ENCODE measurements around the gene ZBTB16. TPM values are rescaled to one million over a fixed set of nuclear protein-coding genes. Genes with fewer than 3 reads are reported as not detected.

ZBTB16 gene
- total and polyA plus RNA-seq, 2 of the 13 experiments (the other 11 are each of a cell fraction or from before 2014, with no cell fraction given), result not detected

GRCh38 chr11:114148013-114148382, 88.5 kb downstream of the ZBTB16 start (continued):
- TF ChIP-seq, protein P1, sequence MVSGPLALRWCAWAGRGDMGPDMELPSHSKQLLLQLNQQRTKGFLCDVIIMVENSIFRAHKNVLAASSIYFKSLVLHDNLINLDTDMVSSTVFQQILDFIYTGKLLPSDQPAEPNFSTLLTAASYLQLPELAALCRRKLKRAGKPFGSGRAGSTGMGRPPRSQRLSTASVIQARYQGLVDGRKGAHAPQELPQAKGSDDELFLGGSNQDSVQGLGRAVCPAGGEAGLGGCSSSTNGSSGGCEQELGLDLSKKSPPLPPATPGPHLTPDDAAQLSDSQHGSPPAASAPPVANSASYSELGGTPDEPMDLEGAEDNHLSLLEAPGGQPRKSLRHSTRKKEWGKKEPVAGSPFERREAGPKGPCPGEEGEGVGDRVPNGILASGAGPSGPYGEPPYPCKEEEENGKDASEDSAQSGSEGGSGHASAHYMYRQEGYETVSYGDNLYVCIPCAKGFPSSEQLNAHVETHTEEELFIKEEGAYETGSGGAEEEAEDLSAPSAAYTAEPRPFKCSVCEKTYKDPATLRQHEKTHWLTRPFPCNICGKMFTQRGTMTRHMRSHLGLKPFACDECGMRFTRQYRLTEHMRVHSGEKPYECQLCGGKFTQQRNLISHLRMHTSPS (CRISPR knock-in tag; IDR thresholded peaks at IDR 0.05; ENCODE audit: low read depth), result no peak
- TF ChIP-seq, protein P2, sequence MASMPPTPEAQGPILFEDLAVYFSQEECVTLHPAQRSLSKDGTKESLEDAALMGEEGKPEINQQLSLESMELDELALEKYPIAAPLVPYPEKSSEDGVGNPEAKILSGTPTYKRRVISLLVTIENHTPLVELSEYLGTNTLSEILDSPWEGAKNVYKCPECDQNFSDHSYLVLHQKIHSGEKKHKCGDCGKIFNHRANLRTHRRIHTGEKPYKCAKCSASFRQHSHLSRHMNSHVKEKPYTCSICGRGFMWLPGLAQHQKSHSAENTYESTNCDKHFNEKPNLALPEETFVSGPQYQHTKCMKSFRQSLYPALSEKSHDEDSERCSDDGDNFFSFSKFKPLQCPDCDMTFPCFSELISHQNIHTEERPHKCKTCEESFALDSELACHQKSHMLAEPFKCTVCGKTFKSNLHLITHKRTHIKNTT (CRISPR knock-in tag; IDR thresholded peaks at IDR 0.05), result no peak
- TF ChIP-seq ZNF274 (CRISPR knock-in tag; IDR thresholded peaks at IDR 0.05), result no peak
- no peak for TF ChIP-seq ZNF777 (CRISPR knock-in tag; IDR thresholded peaks at IDR 0.05)

DNA sequence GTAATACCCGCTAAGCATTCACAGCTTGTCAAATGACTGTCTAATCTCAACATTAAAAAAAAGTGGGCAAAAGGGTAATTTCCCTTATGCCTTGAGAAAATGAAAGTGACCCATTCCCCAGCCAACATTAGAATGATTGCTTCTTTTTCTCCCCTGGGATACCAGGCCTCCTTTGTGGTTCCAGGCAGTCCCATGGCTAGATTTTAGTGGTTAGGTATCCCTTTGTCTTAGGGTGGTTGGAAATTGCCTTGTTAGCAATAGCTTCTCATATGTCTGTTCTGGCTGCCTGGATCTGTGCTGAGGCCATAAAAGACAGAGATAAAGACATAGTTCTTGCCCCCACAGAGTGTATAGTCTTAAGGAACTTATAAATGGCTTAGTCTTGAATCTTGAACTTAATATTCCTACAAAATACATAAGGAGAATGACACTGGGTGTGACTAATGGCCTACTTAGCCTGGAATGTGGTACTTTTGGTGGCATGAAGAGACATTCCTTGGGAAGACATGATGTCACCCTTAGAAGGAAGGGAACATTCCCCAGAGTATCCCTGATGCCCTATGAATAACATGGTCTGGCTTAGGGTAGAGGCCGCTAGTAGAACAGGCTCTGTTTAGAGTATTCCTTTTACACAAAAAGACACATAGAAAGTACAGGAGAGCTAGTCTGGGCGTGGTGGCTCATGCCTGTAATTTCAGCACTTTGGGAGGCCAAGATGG, 90.3 kb downstream of the ZBTB16 start:
- ChIA-PET CTCF (ENCODE audit: low intra/inter-chr PET ratio, low total read pairs) (no interaction called here), POLR2A (no interaction called here)
- H4K20me1 ChIP-seq (ENCODE audit: insufficient read depth, low read length), result no peaks in the 10 kb centered on the region
- FAIRE-seq (no peak), ATAC-seq (no peak), DNase-seq (ENCODE audit: low spot score) (no peak)
- H3K9ac ChIP-seq (ENCODE audit: insufficient read depth, low read depth, low read length), result no peak overlapping the region
- no peaks in the 10 kb centered on the region for H3K36me3 ChIP-seq (replicated peaks in 1 of 2; ENCODE audit: control insufficient read depth in 1 of 2, insufficient read depth in 2 of 2, low read length in 2 of 2)
- H3K9me3 ChIP-seq (ENCODE audit: low read length), result no peaks in the 10 kb centered on the region
- H2AFZ ChIP-seq (ENCODE audit: low read length), result no peak overlapping the region
- H3K27me3 ChIP-seq (ENCODE audit: control insufficient read depth in 1 of 2, insufficient read depth in 2 of 2, low read length in 2 of 2), result no peaks in the 10 kb centered on the region
- H3K27ac ChIP-seq (ENCODE audit: extremely low read length, insufficient read depth, low read length), result no peak overlapping the region
- no peak overlapping the region for H3K4me3 ChIP-seq (replicated peaks in 1 of 3; ENCODE audit: insufficient read depth in 1 of 3, low read depth in 2 of 3, low read length in 3 of 3)
- H3K4me1 ChIP-seq (ENCODE audit: insufficient read depth, low read length), result 0 out of 2 replicates have a peak, but pooled peaks cover 5% of the 10 kb centered on the region
- in situ Hi-C loops (cut with HindIII; ENCODE audit: extremely low pct_ligation_motif_present, low pct_unique_long_range_greater_than_20kb), result no loop called here
- no peak overlapping the region for H3K4me2 ChIP-seq (ENCODE audit: low read depth, low read length)
- no peaks in the 10 kb centered on the region for H3K79me2 ChIP-seq (ENCODE audit: insufficient read depth, low read length)
- 63% methylated on average over 3 of the region's 3 CpGs for WGBS (ENCODE audit: low lambda C conversion rate)
- BruUV-seq (replicated peaks), result no TSS peak
- intact Hi-C loops (cut with micrococcal nuclease; ENCODE audit: unreplicated experiment), result no loop called here
- TF ChIP-seq, protein P3, sequence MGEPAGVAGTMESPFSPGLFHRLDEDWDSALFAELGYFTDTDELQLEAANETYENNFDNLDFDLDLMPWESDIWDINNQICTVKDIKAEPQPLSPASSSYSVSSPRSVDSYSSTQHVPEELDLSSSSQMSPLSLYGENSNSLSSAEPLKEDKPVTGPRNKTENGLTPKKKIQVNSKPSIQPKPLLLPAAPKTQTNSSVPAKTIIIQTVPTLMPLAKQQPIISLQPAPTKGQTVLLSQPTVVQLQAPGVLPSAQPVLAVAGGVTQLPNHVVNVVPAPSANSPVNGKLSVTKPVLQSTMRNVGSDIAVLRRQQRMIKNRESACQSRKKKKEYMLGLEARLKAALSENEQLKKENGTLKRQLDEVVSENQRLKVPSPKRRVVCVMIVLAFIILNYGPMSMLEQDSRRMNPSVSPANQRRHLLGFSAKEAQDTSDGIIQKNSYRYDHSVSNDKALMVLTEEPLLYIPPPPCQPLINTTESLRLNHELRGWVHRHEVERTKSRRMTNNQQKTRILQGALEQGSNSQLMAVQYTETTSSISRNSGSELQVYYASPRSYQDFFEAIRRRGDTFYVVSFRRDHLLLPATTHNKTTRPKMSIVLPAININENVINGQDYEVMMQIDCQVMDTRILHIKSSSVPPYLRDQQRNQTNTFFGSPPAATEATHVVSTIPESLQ (CRISPR knock-in tag; conservative IDR thresholded peaks at IDR 0.05), result no peak
- TF ChIP-seq ZBTB4 (CRISPR knock-in tag; IDR thresholded peaks at IDR 0.05; ENCODE audit: borderline replicate concordance) (no peak), MYPOP (CRISPR knock-in tag; IDR thresholded peaks at IDR 0.05) (no peak), IRX3 (CRISPR knock-in tag; IDR thresholded peaks at IDR 0.05; ENCODE audit: borderline replicate concordance, low read depth) (no peak), TRIM24 (CRISPR knock-in tag; IDR thresholded peaks at IDR 0.05) (no peak)
- TF ChIP-seq, protein P4, sequence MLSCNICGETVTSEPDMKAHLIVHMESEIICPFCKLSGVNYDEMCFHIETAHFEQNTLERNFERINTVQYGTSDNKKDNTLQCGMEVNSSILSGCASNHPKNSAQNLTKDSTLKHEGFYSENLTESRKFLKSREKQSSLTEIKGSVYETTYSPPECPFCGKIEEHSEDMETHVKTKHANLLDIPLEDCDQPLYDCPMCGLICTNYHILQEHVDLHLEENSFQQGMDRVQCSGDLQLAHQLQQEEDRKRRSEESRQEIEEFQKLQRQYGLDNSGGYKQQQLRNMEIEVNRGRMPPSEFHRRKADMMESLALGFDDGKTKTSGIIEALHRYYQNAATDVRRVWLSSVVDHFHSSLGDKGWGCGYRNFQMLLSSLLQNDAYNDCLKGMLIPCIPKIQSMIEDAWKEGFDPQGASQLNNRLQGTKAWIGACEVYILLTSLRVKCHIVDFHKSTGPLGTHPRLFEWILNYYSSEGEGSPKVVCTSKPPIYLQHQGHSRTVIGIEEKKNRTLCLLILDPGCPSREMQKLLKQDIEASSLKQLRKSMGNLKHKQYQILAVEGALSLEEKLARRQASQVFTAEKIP (CRISPR knock-in tag; IDR thresholded peaks at IDR 0.05; ENCODE audit: borderline replicate concordance), result no peak

All from HepG2 (cell line).